Measurements from ENCODE around the gene SUN3. TPM values are rescaled to one million over a fixed set of nuclear protein-coding genes. Genes with fewer than 3 reads are reported as not detected.

The SUN3 gene
- total and polyA plus RNA-seq, 2 of the 4 experiments (the other 2 are of a cell fraction) = not detected

- no peak overlapping the region for H2BK120ac ChIP-seq (ENCODE audit: low read depth, low read length)
- H3K9ac ChIP-seq (ENCODE audit: low read depth, low read length) = no peak overlapping the region
- H3K4me3 ChIP-seq (ENCODE audit: insufficient read depth, low read depth, low read length) = no peak overlapping the region
- no peaks in the 10 kb centered on the region for H3K9me3 ChIP-seq (ENCODE audit: control insufficient read depth, insufficient read depth, low read length)
- H4K20me1 ChIP-seq (ENCODE audit: insufficient read depth, low read length) = no peaks in the 10 kb centered on the region
- dilution Hi-C loops (cut with HindIII; ENCODE audit: low sequenced_read_pairs, unreplicated experiment) (no loop called here), intact Hi-C loops (cut with micrococcal nuclease) (loop anchor here (10.0 kb wide), 2 partner anchors 363 to 683 kb away; partner anchors contain the start of gene TNS3), in situ Hi-C loops (cut with MboI; ENCODE audit: low sequenced_read_pairs) (loop anchor here (10.0 kb wide), 2 partner anchors 513 to 683 kb away; no protein-coding TSS in a partner anchor)
- H3K27me3 ChIP-seq (ENCODE audit: control insufficient read depth, insufficient read depth, low read length) = no peaks in the 10 kb centered on the region
- 0 out of 2 replicates have a peak overlapping the region, but pooled peaks have one; percentile 13 for H2AK5ac ChIP-seq (ENCODE audit: low read depth, low read length)
- no peak for ATAC-seq (ENCODE audit: low read depth)
- H2BK5ac ChIP-seq (ENCODE audit: low read depth, low read length, poor library complexity, severe bottlenecking) = no peak overlapping the region
- no peak overlapping the region for H3K4ac ChIP-seq (ENCODE audit: low read depth, low read length)
- no peak overlapping the region for H2BK15ac ChIP-seq (ENCODE audit: low read depth, low read length)
- no peak overlapping the region for H3K56ac ChIP-seq (ENCODE audit: extremely low read depth, insufficient read depth, low read length)
- no peak for DNase-seq
- no peaks in the 10 kb centered on the region for H3K79me1 ChIP-seq (ENCODE audit: low read depth in 1 of 2, low read length in 2 of 2)
- no peak overlapping the region for H3K14ac ChIP-seq (replicated peaks; ENCODE audit: low read depth, low read length)
- POLR2A ChIA-PET (ENCODE audit: unreplicated experiment) = no interaction called here
- no peak overlapping the region for H4K5ac ChIP-seq (ENCODE audit: low read depth, low read length)
- H2BK20ac ChIP-seq (ENCODE audit: low read depth, low read length) = no peak overlapping the region
- no TSS peak for BruUV-seq (replicated peaks)
- H2AFZ ChIP-seq (replicated peaks; ENCODE audit: low read length, poor library complexity) = no peak overlapping the region
- TF ChIP-seq NFE2L2 (IDR thresholded peaks at IDR 0.05; ENCODE audit: low read depth, low read length) = no peak
- TF ChIP-seq RFX5 (IDR thresholded peaks at IDR 0.05; ENCODE audit: low read depth, low read length) = no peak
- no peak for TF ChIP-seq MAZ (IDR thresholded peaks at IDR 0.05; ENCODE audit: borderline replicate concordance, low read depth, low read length)
- TF ChIP-seq CTCF (conservative IDR thresholded peaks at IDR 0.05; ENCODE audit: low read depth, low read length) = no peak
- TF ChIP-seq MAFK (IDR thresholded peaks at IDR 0.05; ENCODE audit: low read depth, low read length) = no peak
- TF ChIP-seq CHD1 (IDR thresholded peaks at IDR 0.05; ENCODE audit: low read depth, low read length) = no peak
- no peak for TF ChIP-seq SMC3 (IDR thresholded peaks at IDR 0.05; ENCODE audit: low read depth, low read length)
- H3K4me2 ChIP-seq (ENCODE audit: low read depth, low read length) = no peak overlapping the region
- peaks cover 4% of the 10 kb centered on the region for H3K4me1 ChIP-seq (ENCODE audit: control insufficient read depth, insufficient read depth, low read length)
- no peaks in the 10 kb centered on the region for H3K36me3 ChIP-seq (ENCODE audit: control insufficient read depth, insufficient read depth, low read length)
- H3K18ac ChIP-seq (ENCODE audit: low read depth, low read length) = no peak overlapping the region
- no peak overlapping the region for H2AK9ac ChIP-seq (replicated peaks; ENCODE audit: low read depth, low read length, poor library complexity)
- no CpG with 5 or more reads among the region's 7 CpGs for WGBS, 2 experiments (ENCODE audit: extremely low coverage in 2 of 2, insufficient read length in 1 of 2)
- CTCF ChIA-PET = no interaction called here
- peaks cover 10% of the 10 kb centered on the region for H3K9me1 ChIP-seq (ENCODE audit: insufficient read depth, low read length)
- H4K91ac ChIP-seq (ENCODE audit: insufficient read depth, low read depth, low read length) = no peak overlapping the region
- H4K8ac ChIP-seq (ENCODE audit: low read depth in 2 of 2, low read length in 2 of 2) = no peak overlapping the region
- no peak overlapping the region for H3K23ac ChIP-seq (ENCODE audit: low read depth, low read length)
- no peak overlapping the region for H3K27ac ChIP-seq (ENCODE audit: insufficient read depth, low read length)
These were observed 81.6 kb downstream of the SUN3 start for GRCh38 chr7:47947355-47947749.
